Lung (tissue), 16 donors: Measurements from ENCODE around the gene HS6ST2. TPM values are rescaled to one million over a fixed set of nuclear protein-coding genes. Genes with fewer than 3 reads are reported as not detected.
A peak's percentile ranks its signal among the peaks of the same experiment; 100 is the strongest.

Experiments used
- ATAC-seq: fragments of 200-7000 bp; cut with Tn5 transposase; one replicate; pipeline ENCODE4 v1.9.1; 2020; ENCODE audit warnings: moderate number of reproducible peaks; ENCODE audit not compliant: insufficient read depth, low FRiP score
- DNase-seq, 3 donors: peaks; one replicate each; pipeline ENCODE4 v3.0.0-alpha.2; 2013 to 2017
- H3K27ac ChIP-seq, 2 donors: one replicate each; pipeline ENCODE4 v1.5.1; 2013; ENCODE audit warnings: mild to moderate bottlenecking in 2 of 2, moderate library complexity in 2 of 2, control low read depth in 1 of 2, inconsistent platforms in 1 of 2, low read depth in 1 of 2, low read length in 1 of 2
- H3K27me3 ChIP-seq, 3 donors: one replicate each; pipeline ENCODE4 v1.5.1; 2013; ENCODE audit warnings: low read length in 2 of 3; ENCODE audit not compliant: control insufficient read depth in 3 of 3, insufficient read depth in 3 of 3
- H3K36me3 ChIP-seq, 4 donors: one replicate each; pipeline ENCODE4 v1.5.1; 2013; ENCODE audit warnings: low read length in 4 of 4, mild to moderate bottlenecking in 1 of 4, moderate library complexity in 1 of 4; ENCODE audit not compliant: control insufficient read depth in 4 of 4, insufficient read depth in 4 of 4
- H3K4me1 ChIP-seq, 5 donors: one replicate each; pipeline ENCODE4 v1.5.1; 2013; ENCODE audit warnings: low read length in 5 of 5, mild to moderate bottlenecking in 2 of 5, moderate library complexity in 1 of 5; ENCODE audit not compliant: control insufficient read depth in 5 of 5, insufficient read depth in 5 of 5
- H3K4me3 ChIP-seq: one replicate; pipeline ENCODE4 v1.5.1; 2013; ENCODE audit warnings: mild to moderate bottlenecking, control low read depth, moderate library complexity
- H3K9ac ChIP-seq, 2 donors: one replicate each; pipeline ENCODE4 v1.5.1; 2013; ENCODE audit warnings: low read length in 2 of 2, control low read depth in 1 of 2; ENCODE audit not compliant: insufficient read depth in 1 of 2
- H3K9me3 ChIP-seq, 4 donors: one replicate each; pipeline ENCODE4 v1.5.1; 2013; ENCODE audit warnings: low read length in 3 of 4, mild to moderate bottlenecking in 1 of 4, moderate library complexity in 1 of 4; ENCODE audit not compliant: control insufficient read depth in 4 of 4, insufficient read depth in 3 of 4
- WGBS, 2 donors: extraction: QIAGEN DNeasy Blood & Tissue Kit; methylation state at CpG; one replicate each; pipeline ENCODE4 v1.1.7; 2013; 5-methylcytosine and 5-hydroxymethylcytosine counted together
- long read RNA-seq, 5 donors: transcript quantifications; one replicate each; lab custom pipeline, GENCODE V29; 2026
- polyA plus RNA-seq, 2 donors: library from polyadenylated mRNA; stranded (reverse); fragments of 200-250 nt; gene quantifications; one replicate each; pipeline ENCODE4 v1.2.1, GENCODE V29; 2013
- total RNA-seq, 2 donors: library from RNA; depleted of rRNA in 1 of 2; stranded (reverse); fragments of >200 nt in 1 of 2; gene quantifications; one replicate each; pipeline ENCODE4 v1.2.1, GENCODE V29; 2014 to 2021
- TF ChIP-seq, protein P1 (sequence below): IDR thresholded peaks from 2 replicates; pipeline ENCODE4 v1.5.1; 2012; ENCODE audit warnings: mild to moderate bottlenecking; ENCODE audit errors: control extremely low read depth, extremely low read depth
- donor health status: control.
- donor health status: control.
- donor health status: Bipolar disorder and iron deficiency.
- donor health status: healthy.
- donor health status: DM: yes; HTN: yes; CAD: no.

The HS6ST2 gene
- total RNA-seq: 10 to 100 TPM in 1 of 2 donors, 1 to 10 TPM in 1; 3.4 to 14.3 TPM
- under 1 TPM; 0.28 to 0.87 TPM for polyA plus RNA-seq
- long read RNA-seq, donor 1: 0 reads
- long read RNA-seq, donor 2: 0 reads
- long read RNA-seq, donor 3: 0 reads
- long read RNA-seq, donor 4: 0 reads
- long read RNA-seq, donor 5: 0 reads

DNA sequence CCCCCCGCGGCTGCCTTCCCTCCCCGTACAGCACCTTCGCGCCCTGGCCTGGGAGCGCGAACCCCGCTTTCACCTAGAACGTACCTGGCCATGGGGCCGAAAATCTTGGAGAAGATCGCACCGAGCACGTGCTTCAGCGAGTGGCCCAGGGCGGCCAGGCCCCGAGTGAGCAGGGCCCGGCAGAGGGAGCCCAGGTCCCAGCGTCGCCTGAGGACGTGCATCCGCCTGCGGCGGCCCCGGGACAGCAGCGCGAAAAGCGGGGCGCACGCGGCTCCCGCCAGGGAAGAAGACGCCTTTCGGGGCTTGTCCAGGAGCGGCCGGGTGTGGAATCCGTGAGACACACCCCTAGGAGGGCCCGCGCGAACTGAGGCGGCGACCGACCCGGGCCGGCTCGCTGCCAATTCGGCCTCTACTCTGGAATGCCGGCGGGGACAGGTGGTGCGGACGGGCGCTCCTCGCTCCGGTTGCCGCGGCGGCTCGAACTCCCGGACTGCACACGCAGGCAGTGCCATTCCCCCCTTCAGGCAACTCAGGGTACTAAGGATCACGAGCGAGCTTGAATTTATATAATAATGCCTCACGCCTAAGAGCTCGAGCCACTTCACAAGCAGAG lies at the start of gene HS6ST2:
TSS of gene HS6ST2 (minus strand) at position 539 of the 613 bp plus-strand sequence.
- no peaks in the 10 kb centered on the region for H3K36me3 ChIP-seq
- TF ChIP-seq, protein P1, sequence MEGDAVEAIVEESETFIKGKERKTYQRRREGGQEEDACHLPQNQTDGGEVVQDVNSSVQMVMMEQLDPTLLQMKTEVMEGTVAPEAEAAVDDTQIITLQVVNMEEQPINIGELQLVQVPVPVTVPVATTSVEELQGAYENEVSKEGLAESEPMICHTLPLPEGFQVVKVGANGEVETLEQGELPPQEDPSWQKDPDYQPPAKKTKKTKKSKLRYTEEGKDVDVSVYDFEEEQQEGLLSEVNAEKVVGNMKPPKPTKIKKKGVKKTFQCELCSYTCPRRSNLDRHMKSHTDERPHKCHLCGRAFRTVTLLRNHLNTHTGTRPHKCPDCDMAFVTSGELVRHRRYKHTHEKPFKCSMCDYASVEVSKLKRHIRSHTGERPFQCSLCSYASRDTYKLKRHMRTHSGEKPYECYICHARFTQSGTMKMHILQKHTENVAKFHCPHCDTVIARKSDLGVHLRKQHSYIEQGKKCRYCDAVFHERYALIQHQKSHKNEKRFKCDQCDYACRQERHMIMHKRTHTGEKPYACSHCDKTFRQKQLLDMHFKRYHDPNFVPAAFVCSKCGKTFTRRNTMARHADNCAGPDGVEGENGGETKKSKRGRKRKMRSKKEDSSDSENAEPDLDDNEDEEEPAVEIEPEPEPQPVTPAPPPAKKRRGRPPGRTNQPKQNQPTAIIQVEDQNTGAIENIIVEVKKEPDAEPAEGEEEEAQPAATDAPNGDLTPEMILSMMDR: no peak
- ATAC-seq (peak; percentile 30), DNase-seq (peak; percentile 34 to 44 (median 43))
- no peak within 1 kb of the TSS for H3K4me3 ChIP-seq
- no peak within 1 kb of the TSS for H3K27ac ChIP-seq
- peaks cover 16 to 26% (median 24%) of the 10 kb centered on the region in 3 donors for H3K27me3 ChIP-seq
- 3 to 36% methylated on average over 22 to 63 of the region's 63 CpGs for WGBS, 2 donors
- H3K9me3 ChIP-seq: peaks cover 0 to 13% (median 0%) of the 10 kb centered on the region in 4 donors
- peak within 1 kb of the TSS in 1 of 2 donors; percentile 19 for H3K9ac ChIP-seq
- H3K4me1 ChIP-seq: peaks cover 0 to 11% (median 0%) of the 10 kb centered on the region in 5 donors

DNA sequence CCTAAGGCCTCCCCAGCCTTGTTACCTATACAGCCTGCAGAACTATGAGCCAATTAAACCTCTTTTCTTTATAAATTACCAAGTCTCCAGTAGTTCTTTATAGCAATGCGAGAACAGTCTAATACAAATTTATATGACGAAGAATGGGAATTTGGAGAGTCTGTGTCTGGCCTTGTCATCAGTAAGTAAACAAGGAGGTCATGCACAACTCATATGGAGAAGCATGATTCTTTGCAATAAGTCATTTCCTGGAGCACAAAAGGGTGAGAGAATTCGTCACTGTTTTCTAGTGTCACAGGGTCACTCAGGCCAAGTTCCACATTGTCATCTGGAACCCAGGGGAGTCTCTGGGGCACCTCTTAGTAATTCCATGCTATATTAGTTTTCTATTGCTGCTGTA lies 49.0 kb upstream of the HS6ST2 start:
- WGBS, 2 donors: 79 to 88% methylated on average over 3 of the region's 3 CpGs
- Histone ChIP-seq H3K36me3 (no peaks in the 10 kb centered on the region), H3K4me3 (no peak overlapping the region), H3K27me3 (peaks cover 0 to 5% (median 0%) of the 10 kb centered on the region in 3 donors), H3K27ac (no peak overlapping the region), H3K4me1 (no peaks in the 10 kb centered on the region), H3K9ac (no peak overlapping the region), H3K9me3 (peaks cover 0 to 6% (median 4%) of the 10 kb centered on the region in 4 donors)
- ATAC-seq (no peak), DNase-seq (no peak)
- TF ChIP-seq, protein P1: no peak

DNA sequence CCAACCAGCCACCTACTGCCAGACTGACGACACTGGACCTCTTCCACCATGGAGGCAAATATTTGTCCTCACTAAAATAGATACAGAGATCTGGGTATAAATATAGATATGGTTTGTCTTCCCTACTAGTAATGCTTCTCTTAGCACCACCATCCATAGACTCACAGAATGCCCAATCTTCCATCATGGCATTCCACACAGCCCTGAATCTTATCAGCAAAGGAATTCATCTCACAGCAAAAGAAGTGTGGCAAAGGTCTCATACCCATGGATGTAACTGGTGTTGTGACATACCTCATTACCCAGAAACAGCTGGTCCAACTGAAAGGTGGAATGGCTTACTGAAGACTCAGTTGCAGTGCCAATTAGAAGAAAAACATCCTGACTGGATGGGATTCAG lies 47.2 kb upstream of the HS6ST2 start:
- peaks cover 0 to 13% (median 9%) of the 10 kb centered on the region in 3 donors for H3K27me3 ChIP-seq
- 80 to 94% methylated on average over 1 of the region's 1 CpG for WGBS, 2 donors
- H3K4me3 ChIP-seq: no peak overlapping the region
- ATAC-seq (no peak), DNase-seq (no peak)
- H3K9me3 ChIP-seq: peaks cover 0 to 6% (median 4%) of the 10 kb centered on the region in 4 donors
- H3K36me3 ChIP-seq: no peaks in the 10 kb centered on the region
- H3K9ac ChIP-seq: no peak overlapping the region
- no peaks in the 10 kb centered on the region for H3K4me1 ChIP-seq
- TF ChIP-seq, protein P1: no peak
- H3K27ac ChIP-seq: no peak overlapping the region
